MM.1S (cell line): ENCODE measurements around the gene FAT2.

Experiments
- CTCF ChIP-seq: fragments of 300-600 bp; sonication (generic); IDR thresholded peaks from 2 replicates; pipeline ENCODE4 v1.5.1; 2016; ENCODE audit warnings: antibody characterized with exemption, low read length, mixed read lengths
- EZH2 ChIP-seq: fragments of 300-600 bp; sonication (generic); optimal IDR thresholded peaks from 2 replicates; pipeline ENCODE3; 2017; ENCODE audit warnings: low read depth, mild to moderate bottlenecking, antibody characterized with exemption, low read length, mixed read lengths

GRCh38 chr5:151589878-151590570 is 1.1 kb downstream of the FAT2 start:
- TF ChIP-seq CTCF = no peak
- no peak for TF ChIP-seq EZH2
